Measurements from ENCODE around the gene APBA1.
"Not testable (repeated sequence)": the region's sequence is repeated elsewhere in the genome, so short reads cannot be mapped to it uniquely, and the experiment has no call there.

The APBA1 gene

DNA sequence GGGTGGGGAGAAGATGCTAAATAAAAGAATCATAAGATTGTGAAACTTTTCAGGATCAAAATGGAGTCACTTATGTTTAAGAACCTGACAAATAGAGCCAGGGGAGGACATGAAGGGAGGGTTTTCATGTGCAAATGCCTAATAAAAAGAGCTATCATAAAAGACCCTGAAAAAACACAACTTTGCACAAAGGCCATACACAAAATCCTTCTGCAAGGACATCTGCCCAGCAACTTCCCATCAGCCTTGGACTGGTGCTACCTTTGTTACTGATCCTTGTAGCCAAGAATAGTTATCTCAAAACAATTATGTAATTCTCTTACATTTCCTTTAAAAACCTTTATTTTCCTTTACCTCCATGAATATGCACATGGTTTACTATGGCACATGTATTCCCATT is 63.0 kb downstream of the APBA1 start:
- in situ Hi-C loops (cut with MboI; ENCODE audit: low sequenced_read_pairs), result no loop called here

DNA sequence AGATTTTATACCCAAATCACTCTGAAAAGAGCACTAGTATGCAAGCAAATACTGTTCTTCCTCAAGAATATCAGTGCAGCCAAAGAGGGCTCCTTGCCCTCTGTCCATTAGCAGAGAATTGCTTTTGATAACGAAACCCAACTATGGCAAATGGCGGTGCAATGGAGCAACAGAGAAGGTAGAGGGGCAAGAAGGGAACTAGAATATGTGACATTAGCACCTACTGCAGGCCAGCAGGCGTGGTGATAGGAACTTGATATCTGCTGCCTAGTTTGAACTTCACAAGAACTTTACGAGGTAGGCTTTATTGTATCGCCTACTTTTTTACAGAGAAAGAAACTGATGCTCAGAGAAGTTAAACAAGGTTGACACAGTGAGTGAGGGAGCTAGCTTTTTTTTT is 66.1 kb downstream of the APBA1 start:
- in situ Hi-C loops (cut with MboI; ENCODE audit: low sequenced_read_pairs), result no loop called here

DNA sequence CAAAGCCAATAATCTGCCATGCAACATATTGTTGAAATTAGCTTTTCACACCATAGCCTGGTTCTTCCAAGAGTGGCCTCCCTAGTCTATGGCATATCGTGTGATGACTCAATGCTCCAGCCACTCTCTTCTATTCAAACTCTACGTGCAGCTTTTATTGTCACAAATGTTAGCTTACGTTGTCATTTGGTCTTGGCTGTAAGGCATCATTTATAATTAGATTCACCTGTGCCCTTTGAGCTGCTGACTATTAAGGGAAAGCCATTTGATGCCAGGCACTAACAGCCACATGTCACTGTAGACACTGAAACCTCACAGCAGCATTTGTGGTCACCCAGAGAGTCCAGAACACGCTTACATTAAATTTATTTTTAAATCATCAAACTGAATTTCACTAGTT is 66.8 kb downstream of the APBA1 start:
- in situ Hi-C loops (cut with MboI; ENCODE audit: low sequenced_read_pairs), result no loop called here

DNA sequence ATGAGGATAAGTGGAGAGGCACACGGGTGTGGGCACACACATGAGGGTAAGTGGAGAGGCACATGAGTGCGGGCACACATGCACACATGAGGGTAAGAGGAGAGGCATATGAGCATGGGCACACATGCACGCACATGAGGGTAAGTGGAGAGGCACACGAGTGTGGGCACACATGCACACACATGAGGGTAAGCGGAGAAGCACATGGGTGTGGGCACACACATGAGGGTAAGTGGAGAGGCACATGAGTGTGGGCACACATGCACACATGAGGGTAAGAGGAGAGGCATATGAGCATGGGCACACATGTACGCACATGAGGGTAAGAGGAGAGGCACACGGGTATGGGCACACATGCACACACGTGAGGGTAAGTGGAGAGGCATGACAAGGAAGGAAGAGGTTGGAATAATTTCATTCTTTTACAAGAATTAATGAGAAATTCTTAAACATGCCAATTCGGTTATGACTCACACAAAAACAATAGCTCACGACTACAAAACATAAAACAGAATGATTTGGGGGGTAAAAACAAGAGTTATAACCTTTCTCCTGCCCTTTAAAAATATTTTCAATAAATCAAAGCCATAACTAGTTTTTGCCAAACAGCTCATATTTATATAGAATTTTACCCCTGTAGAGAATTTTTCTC is 67.5 kb downstream of the APBA1 start:
- in situ Hi-C loops (cut with MboI; ENCODE audit: low sequenced_read_pairs), result no loop called here

DNA sequence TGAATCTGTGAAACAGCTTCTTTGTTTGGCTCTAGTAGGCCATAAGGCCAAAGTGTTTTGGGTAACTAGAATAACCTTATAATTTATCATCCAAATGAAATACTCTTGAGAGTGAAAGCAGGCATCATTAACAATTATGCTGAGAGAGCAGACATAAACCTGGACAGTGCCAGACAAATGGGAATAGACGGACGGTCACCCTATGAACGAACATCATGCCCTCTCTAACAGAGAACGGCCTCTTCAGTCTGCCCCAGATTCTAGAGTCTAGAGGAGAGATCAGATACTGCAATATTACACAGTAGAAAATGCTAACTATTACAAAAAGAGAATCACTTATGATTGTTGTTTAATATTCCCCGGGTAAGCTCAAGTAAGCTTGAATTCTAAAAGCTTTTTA is 68.5 kb downstream of the APBA1 start:
- in situ Hi-C loops (cut with MboI; ENCODE audit: low sequenced_read_pairs), result no loop called here

DNA sequence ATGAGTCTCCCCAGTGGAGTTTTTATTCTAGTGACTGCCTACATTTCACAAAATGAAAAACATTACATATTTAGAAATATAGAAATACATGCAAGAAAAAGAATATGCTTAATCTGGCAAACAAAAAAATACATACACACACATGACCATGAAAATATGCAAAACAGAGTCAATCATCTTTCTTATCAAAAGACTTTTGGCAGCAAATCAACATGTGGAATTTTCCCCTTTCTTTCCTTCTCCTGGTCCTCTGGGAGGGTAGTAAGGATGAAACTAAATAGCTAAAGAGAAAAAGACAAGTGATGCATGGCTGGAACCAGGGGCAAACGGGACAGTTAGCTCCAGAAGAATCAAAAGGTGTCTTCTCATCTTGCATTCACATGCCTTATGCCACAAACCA is 69.4 kb downstream of the APBA1 start:
- in situ Hi-C loops (cut with MboI; ENCODE audit: low sequenced_read_pairs), result no loop called here

DNA sequence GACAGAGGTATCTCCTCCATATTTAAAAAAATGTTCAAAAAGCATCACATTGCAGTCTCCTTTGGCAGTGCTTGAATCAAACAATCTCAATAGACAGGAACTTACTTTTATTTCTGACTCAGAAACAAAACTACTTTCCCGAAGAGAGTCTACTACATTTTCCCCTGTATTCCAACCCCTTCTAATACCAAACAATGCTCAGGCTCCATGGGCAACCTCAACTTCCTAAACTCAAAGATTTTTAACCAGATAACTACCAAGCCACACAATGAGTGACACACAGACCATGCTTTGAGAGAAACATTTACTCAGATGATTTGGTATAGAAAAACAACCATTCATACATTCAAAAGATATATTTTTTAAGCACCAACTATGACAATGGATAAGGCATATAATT is 70.5 kb downstream of the APBA1 start:
- in situ Hi-C loops (cut with MboI; ENCODE audit: low sequenced_read_pairs), result no loop called here

DNA sequence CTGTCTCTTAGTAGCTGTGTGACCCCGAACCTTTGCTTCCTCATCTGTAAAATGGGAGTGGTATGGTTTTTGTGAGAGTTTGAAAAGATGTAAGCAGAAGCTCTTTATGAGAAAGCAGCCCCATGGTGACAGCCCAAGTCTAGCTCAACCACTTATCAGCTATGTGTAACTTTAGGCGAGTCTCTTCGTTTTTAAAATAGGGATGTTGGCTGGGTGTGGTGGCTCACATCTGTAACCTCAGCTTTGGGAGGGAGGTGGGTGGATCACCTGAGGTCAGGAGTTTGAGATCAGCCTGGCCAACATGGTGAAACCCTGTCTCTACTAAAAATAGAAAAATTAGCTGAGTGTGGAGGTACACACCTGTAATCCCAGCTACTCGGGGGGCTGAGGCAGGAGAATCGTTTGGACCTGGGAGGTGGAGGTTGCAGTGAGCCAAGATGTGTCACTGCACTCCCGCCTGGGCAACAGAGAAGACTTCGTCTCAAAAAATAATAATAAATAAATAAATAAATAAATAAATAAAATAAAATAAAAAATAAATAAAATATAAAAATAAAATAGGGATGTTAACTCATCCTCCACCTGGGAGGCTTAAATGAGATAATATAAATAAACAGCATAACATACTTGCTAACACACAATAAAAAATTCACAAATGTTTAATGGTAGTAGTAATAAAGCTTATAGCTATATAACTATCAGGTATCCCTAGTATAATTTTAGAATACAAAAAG is 71.7 kb downstream of the APBA1 start:
- in situ Hi-C loops (cut with MboI; ENCODE audit: low sequenced_read_pairs), result no loop called here

DNA sequence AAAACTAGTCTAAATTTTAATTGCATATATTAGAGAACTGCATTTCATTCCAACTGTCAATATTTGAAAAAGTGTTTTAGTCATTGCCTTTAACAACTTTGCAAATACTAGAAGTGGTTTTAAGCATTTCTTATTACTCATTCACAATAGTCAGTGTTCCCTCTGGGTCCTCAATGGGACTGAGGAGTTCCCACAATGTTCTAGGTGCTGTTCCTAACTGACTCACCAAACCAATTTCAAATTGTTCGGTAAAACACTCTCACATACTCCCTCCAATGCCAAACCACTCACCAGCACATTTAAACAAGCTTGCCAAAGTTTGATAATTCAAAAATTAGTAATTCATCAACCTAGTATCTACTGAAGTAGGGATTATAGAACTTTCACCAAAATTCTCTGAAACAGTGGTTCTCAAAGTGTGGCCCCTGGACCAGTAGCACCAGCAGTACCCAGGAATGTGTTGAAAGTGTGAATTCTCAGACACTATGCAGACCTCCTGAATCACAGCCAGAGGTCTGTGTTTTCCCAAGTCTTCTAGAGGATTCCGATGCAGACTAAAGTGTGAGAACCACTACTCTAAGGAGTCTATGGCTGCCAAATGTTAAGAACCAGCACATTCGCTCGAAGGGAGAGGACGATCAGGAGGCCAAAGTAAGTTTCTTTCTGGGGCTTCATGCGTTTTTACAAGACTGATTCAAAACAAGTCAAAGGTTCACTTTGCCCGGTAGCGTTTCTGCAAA is 72.8 kb downstream of the APBA1 start:
- in situ Hi-C loops (cut with MboI; ENCODE audit: low sequenced_read_pairs), result no loop called here

DNA sequence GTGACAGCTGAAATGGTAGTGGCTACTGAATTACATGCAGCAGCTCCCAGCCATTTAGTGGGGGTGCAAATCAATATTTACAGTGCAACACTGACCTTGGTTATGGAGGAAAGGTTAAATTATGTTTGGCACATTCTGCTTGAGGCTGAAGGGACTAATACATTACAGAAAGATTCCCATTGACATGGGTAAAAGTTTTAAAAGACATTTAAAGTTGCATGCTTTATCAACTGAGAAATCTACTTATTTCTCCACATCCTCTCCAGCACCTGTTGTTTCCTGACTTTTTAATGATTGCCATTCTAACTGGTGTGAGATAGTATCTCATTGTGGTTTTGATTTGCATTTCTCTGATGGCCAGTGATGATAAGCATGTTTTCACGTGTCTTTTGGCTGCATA is 75.3 kb downstream of the APBA1 start:
- in situ Hi-C loops (cut with MboI; ENCODE audit: low sequenced_read_pairs), result not testable (repeated sequence)

DNA sequence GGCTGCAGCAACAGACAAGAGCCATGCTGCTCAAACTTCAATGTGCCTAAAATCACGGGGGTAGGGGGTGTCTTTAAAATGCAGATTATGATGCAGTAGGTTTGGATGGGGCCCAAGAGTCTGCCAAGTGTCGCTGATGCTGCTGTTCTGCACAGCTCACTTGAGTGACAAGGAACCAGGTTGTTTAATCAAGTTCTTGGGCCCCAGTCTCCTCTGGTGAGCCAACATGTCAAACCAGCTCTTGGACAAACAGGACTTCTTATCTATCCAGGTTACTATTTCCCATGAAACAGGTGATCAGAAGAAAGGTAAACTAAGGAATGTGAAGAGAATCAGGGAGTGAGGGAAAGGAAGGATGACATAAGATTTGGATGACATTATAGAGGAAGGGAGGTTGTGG is 78.0 kb downstream of the APBA1 start:
- in situ Hi-C loops (cut with MboI; ENCODE audit: low sequenced_read_pairs), result no loop called here

DNA sequence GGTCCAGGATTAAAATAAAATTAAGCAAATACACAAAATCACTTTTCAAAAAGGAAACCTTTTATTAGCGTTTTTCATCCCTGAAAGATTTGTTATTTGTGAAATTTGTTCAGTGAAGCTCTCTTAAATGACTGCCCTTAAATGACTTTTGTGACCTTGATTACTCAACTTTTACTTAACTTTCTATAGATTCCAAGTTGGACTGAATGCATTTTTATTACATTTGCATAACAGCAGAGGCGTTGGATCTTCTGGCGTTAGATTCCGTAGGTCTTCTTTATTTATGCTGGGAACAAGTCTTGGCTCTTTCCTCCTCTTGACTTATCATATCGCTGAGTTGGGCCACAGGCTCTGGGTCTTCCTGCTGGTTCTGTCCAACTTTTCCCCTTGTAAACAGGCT is 78.4 kb downstream of the APBA1 start:
- in situ Hi-C loops (cut with MboI; ENCODE audit: low sequenced_read_pairs), result no loop called here

DNA sequence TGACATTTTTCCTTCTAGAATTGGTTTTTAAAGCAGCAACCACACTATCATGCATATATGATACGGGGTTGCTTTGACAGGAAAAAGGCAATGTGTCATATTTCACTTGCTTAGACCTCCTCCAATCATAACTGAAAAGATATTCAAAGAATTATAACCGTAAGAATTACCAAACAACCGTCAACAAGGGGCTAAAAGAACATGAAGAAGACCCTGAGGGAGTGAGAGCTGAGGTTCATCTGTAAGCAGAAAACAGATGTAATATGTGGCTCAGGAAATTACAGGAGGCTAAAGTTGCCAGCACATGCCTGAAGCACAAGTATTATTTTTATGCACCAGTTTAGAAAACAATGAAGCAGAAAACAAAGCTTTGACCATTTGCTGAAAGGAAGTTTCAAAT is 78.9 kb downstream of the APBA1 start:
- in situ Hi-C loops (cut with MboI; ENCODE audit: low sequenced_read_pairs), result no loop called here

DNA sequence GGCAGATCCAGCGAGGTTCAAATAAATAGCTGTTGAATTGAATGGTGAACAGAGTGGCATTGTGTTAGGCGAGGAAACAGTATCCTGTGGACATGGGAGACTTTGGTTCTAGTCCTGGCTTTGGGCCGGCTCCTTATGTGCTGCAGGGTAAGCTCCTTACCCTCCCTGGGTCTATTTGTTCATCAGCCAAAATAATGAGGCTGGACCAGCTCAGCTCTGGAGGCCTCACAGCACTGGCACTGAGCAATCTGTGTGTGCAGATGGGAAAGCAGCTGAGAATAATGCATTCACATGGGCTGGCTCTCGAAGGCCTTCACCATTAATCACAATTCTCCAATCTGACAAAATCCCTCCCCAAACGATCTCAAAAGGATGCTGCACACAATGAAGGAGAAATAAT is 81.9 kb downstream of the APBA1 start:
- in situ Hi-C loops (cut with MboI; ENCODE audit: low sequenced_read_pairs), result no loop called here

DNA sequence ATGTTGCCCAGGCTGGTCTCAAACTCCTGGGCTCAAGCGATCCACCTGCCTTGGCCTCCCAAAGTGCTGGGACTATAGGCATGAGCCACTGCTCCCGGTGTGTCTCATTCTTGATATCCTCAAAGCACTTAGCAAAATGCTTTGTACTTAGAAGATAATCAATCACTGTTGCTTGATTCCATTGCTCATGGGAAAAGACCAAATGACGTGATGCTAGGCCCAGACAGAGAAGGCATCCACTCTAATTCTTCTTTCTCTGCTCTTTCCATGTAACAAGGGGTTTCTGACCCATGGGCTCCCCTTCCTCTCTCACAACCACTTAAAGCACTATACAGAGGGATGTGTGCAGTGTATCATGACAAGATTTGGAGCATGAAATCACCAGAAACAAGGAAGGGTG is 83.0 kb downstream of the APBA1 start:
- in situ Hi-C loops (cut with MboI; ENCODE audit: low sequenced_read_pairs), result no loop called here

DNA sequence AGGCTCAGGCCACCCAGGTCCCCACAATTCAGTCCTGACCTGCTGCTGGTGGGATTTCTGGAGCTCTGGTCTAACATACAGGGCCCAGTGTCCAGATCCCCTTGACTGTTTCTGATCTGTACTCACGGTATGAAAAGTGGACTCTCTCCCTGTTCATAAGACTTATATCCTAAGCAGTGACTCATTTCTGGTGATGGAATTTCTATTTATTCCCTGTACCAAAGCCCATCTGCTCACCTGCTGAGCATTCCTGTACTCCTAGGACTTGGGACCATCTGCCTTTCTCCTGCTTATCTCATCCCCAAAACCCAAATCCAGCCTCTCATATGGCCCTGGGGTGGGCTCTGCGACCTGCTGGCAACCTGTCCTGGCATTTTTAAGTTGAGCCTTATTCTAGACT is 86.6 kb downstream of the APBA1 start:
- in situ Hi-C loops (cut with MboI; ENCODE audit: low sequenced_read_pairs), result no loop called here

DNA sequence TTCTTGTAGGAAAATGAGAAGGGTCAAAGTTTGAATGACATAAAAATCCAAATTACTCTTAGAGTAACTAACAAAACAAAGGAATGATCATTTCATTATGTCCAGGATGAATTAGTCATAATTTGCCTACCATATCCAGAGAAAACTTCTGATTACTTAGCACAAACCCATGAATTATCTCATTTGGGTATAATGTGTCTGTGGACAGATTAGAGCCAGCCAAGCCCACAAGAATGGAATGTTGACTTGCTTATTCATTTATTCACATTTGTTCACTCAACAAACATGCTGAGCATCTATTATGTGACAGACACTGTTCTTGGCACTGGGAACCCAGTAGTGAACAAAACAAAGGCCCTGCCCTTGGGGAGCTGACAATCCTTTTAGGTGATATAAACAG is 87.4 kb downstream of the APBA1 start:
- in situ Hi-C loops (cut with MboI; ENCODE audit: low sequenced_read_pairs), result no loop called here

DNA sequence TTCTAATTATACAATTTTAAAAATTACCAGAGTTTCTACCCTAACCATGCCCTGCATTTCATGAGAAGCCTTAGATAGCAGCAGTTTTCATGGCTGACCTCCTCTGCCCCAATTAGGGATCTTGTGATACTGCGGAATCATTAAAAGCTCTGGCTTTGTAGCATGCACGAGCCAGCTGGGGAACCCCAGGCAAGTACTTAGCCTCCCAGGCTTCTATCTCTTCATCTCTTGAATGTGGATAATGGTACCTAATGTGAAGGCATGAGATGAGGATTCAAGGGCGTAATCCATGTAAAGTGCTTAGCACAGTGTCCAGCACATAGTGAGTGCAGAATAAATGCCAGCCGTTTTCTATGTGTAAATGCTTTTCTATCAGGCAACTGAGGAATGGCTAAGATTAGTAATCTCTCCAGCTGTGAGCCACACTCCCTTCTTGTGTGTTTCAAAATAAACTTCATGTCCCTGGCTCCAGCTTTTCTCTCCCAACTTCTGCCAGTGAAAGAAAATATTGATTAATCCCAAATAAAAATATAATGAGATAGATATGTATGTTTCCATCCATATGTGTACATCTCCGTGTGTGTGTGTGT is 88.4 kb downstream of the APBA1 start:
- in situ Hi-C loops (cut with MboI; ENCODE audit: low sequenced_read_pairs), result no loop called here

DNA sequence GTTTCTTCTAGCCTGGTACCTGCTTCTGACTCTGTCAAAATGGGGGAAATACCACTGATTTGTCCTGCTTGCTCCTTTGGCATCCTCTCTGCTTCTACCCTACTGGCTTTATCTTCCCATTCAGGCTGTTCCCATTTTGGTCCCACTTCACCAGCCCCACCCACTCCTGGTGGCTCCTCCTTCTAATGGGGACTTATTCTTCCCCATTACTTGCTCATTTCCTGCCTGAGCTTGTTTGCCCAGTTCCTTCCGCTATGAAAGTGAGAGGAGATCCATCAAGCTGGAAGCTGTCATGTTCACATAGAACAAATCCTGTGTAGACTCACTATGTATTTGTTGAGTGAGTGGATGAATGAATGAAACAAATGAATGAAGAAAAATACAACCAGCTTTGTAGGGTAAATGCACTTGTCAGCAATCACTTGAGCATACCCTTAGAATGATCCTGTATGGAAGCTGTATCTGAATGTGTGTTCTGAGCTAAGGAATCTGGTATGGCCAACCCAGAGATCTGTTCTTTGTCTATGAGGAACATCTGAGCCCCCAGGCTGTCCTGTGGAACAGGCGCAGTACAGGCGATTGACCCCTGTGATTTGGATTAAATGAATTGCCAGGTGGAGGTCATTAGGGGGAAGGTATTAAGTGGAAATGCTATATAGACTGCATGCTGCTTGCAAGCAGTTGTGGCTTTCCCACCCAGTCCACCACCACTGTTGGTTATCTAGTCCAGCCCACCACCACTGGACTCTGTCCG is 89.5 kb downstream of the APBA1 start:
- in situ Hi-C loops (cut with MboI; ENCODE audit: low sequenced_read_pairs), result no loop called here

DNA sequence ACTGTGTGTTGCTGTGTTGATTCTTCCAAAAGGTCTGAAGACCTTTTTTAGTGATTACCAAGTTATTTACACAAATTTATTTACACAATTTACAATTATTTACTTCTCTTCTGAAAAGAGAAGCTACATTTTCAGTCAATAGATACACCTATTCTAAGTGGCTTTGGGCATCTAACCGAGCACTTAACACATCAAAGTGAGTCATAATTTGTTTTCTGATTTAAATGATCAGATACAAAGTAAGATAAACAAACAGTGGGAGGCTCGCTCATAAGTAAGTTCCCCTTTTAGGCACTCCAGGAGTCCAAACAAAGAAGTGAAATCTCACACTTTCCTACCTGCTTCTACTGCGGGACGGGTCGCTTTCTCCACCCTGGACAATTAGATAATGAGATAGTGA is 90.2 kb downstream of the APBA1 start:
- in situ Hi-C loops (cut with MboI; ENCODE audit: low sequenced_read_pairs), result no loop called here

DNA sequence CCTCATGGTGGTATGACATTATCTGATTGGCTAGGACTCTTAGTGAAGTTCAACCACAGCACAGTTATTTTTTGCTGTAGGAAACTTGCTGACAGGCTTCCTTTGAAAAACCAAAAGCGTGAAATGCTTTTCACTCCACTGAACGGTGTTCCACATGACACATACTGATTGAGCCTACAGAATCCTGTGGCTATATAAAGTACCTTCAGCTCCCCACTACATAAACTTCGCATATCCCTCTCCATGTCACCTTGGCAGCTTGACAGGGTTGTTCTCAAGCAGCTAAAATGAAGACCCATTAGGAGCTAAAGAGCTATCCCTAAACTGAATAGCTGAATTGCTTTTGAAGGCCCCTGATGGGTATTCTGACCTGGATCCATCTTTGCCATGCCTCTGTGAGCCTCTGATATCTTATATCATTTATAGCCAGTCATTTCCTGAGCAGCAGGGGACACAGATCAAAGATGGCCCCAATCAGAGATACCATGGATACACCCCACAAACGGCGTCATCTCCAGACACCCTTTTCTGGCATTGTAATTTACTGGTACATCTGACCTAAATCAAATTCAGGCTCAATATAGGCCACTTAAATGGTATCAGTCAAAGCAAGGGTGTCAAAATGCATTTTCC is 91.5 kb downstream of the APBA1 start:
- in situ Hi-C loops (cut with MboI; ENCODE audit: low sequenced_read_pairs), result no loop called here
